ENCODE data around the gene DHRS12. TPM values are rescaled to one million over a fixed set of nuclear protein-coding genes. Genes with fewer than 3 reads are reported as not detected.
A peak's percentile ranks its signal among the peaks of the same experiment; 100 is the strongest.

The DHRS12 gene
- total and polyA plus RNA-seq, 7 donors = 7.4 to 26.9 (median 15.8) TPM

DNA sequence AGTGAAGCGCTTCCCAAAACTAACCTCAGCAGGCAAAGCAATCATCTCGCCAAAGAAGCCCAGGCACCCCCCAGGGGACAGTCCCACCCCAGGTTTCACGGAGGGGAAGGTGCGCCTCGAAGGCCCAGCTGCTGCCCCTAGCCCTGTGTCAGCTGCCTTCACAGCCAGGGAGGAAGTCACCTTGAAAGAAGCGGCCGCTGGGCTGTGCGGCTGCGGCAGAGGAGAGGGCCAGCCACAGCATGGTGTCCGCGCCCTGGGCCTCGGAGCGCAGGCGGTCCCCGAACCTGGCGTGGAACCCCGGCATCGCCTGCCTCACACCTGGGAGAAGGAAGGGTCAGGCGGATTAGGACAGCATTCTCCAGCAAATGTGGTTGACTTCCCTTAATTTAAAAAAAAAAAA is 35.0 kb downstream of the DHRS12 start:
- TF ChIP-seq, protein P1, sequence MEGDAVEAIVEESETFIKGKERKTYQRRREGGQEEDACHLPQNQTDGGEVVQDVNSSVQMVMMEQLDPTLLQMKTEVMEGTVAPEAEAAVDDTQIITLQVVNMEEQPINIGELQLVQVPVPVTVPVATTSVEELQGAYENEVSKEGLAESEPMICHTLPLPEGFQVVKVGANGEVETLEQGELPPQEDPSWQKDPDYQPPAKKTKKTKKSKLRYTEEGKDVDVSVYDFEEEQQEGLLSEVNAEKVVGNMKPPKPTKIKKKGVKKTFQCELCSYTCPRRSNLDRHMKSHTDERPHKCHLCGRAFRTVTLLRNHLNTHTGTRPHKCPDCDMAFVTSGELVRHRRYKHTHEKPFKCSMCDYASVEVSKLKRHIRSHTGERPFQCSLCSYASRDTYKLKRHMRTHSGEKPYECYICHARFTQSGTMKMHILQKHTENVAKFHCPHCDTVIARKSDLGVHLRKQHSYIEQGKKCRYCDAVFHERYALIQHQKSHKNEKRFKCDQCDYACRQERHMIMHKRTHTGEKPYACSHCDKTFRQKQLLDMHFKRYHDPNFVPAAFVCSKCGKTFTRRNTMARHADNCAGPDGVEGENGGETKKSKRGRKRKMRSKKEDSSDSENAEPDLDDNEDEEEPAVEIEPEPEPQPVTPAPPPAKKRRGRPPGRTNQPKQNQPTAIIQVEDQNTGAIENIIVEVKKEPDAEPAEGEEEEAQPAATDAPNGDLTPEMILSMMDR (IDR thresholded peaks at IDR 0.05) = no peak
- TF ChIP-seq POLR2A (IDR thresholded peaks at IDR 0.05) (no peak), POLR2AphosphoS5 (IDR thresholded peaks at IDR 0.05) (no peak), EP300 (IDR thresholded peaks at IDR 0.05) (no peak)
- 96 to 97% methylated on average over 19 of the region's 19 CpGs for WGBS, 2 donors
- H3K27me3 ChIP-seq = no peaks in the 10 kb centered on the region
- intact Hi-C loops (cut with DNase I) = no loop called here
- peak overlapping the region; percentile 63 to 72 (median 68) for H3K27ac ChIP-seq
- H3K4me3 ChIP-seq = no peak overlapping the region
- no peak for DNase-seq
- no peaks in the 10 kb centered on the region for H3K9me3 ChIP-seq
- peaks cover 0 to 30% (median 17%) of the 10 kb centered on the region in 4 donors for H3K4me1 ChIP-seq
- H3K36me3 ChIP-seq = peaks cover 0 to 14% (median 0%) of the 10 kb centered on the region in 4 donors

DNA sequence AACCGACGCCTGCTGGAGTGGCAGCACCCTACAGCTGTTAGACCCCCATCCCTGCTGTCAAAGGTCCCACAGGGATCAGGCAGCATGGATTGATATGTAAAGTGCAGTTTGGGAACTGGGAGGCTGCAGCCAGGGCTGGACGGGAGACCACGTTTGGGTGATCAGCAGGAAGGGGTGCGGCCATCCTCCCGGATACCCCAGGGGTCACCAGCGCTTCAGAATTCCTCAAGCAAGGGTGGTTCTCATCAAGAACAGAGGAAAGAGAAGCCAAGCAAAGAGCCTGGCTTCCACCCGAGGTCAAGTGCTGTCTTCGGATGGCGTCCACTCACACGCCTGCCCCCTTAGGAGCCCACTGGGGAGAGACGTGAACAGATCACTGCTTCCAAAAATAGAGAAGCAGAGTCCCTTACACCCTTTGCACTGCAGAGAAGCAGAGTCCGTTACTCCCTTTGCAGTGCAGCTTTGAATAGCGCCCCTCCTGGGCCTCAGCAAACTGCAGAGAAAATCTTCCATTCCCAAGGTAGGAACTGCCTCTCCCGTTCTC is 35.5 kb downstream of the DHRS12 start:
- H3K4me3 ChIP-seq = no peak overlapping the region
- TF ChIP-seq, protein P1 (IDR thresholded peaks at IDR 0.05) = no peak
- TF ChIP-seq POLR2A (IDR thresholded peaks at IDR 0.05) = no peak
- no peak for TF ChIP-seq EP300 (IDR thresholded peaks at IDR 0.05)
- TF ChIP-seq POLR2AphosphoS5 (IDR thresholded peaks at IDR 0.05) = no peak
- H3K4me1 ChIP-seq = peaks cover 0 to 30% (median 18%) of the 10 kb centered on the region in 4 donors
- 90 to 93% methylated on average over 15 of the region's 15 CpGs for WGBS, 2 donors
- intact Hi-C loops (cut with DNase I) = no loop called here
- DNase-seq = no peak
- H3K9me3 ChIP-seq = no peaks in the 10 kb centered on the region
- peak overlapping the region; percentile 63 to 72 (median 68) for H3K27ac ChIP-seq
- H3K36me3 ChIP-seq = peaks cover 0 to 14% (median 0%) of the 10 kb centered on the region in 4 donors
- H3K27me3 ChIP-seq = no peaks in the 10 kb centered on the region

DNA sequence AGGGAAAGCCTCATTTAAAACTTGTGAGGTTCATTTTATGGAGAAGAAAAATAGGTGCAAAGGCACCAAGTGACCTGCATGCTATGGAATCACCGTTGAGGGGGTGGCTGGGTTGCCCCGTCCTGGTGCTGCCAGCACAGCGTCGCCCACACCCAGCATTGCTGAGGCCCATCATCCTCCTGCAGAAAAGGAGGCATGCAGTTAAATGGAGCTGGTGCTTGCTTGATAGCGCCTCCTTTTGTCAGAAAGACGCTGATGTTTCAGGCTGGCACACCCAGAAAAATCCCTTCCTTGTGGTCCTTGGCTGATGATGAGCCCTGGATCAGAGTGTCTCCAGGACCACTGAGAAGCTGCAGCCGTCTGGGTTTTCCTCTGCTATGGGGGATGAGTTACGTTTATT is 36.9 kb downstream of the DHRS12 start:
- Histone ChIP-seq H3K9me3 (no peaks in the 10 kb centered on the region), H3K4me3 (no peak overlapping the region), H3K27ac (no peak overlapping the region), H3K4me1 (peaks cover 0 to 30% (median 18%) of the 10 kb centered on the region in 4 donors), H3K27me3 (no peaks in the 10 kb centered on the region), H3K36me3 (peaks cover 0 to 14% (median 0%) of the 10 kb centered on the region in 4 donors)
- no peak for DNase-seq
- intact Hi-C loops (cut with DNase I) = no loop called here
- WGBS, 2 donors = 93 to 96% methylated on average over 8 of the region's 8 CpGs
- TF ChIP-seq POLR2A (IDR thresholded peaks at IDR 0.05) = no peak
- no peak for TF ChIP-seq EP300 (IDR thresholded peaks at IDR 0.05)
- TF ChIP-seq, protein P1 (IDR thresholded peaks at IDR 0.05) = no peak
- TF ChIP-seq POLR2AphosphoS5 (IDR thresholded peaks at IDR 0.05) = no peak

DNA sequence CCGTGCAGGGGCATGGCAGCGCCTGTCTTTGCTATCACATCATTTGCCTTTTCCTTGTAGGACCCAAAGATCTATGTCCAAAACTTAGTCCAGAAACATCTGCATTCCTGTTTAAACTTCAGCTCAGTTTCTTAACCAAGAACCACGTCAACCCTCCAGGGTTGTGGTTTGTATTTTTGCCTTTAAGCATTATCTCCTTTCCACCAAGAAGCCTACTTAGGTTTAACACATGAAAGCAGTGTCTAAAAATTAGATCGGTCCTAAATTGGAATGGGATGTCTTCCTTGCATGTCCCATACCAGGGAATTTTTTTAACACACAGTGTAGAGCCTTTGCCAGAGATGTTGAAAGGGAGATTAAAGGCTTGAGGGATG is 38.8 kb downstream of the DHRS12 start:
- Histone ChIP-seq H3K27ac (peak overlapping the region; percentile 57 to 65 (median 61)), H3K9me3 (no peaks in the 10 kb centered on the region)
- intact Hi-C loops (cut with DNase I) = no loop called here

More for the DNA sequence above, 38.8 kb downstream of the DHRS12 start:
- H3K4me1 ChIP-seq = peaks cover 0 to 23% (median 17%) of the 10 kb centered on the region in 4 donors
- H3K27me3 ChIP-seq = no peaks in the 10 kb centered on the region
- DNase-seq = no peak
- H3K36me3 ChIP-seq = peaks cover 0 to 22% (median 0%) of the 10 kb centered on the region in 4 donors
- WGBS, 2 donors = 62 to 84% methylated on average over 4 of the region's 4 CpGs
- no peak overlapping the region for H3K4me3 ChIP-seq
- no peak for TF ChIP-seq POLR2AphosphoS5 (IDR thresholded peaks at IDR 0.05)
- TF ChIP-seq, protein P1 (IDR thresholded peaks at IDR 0.05) = no peak
- no peak for TF ChIP-seq EP300 (IDR thresholded peaks at IDR 0.05)
- no peak for TF ChIP-seq POLR2A (IDR thresholded peaks at IDR 0.05)
